Inflammatory macrophage treated with lipopolysaccharide for 1 hour (primary cell): ENCODE results near the gene MSL1.

ENCODE experiments used
- DNase-seq, 2 donors: peaks; one replicate each; pipeline ENCODE4 v3.0.0-alpha.2; 2020 to 2022

MSL1 gene, protein sequence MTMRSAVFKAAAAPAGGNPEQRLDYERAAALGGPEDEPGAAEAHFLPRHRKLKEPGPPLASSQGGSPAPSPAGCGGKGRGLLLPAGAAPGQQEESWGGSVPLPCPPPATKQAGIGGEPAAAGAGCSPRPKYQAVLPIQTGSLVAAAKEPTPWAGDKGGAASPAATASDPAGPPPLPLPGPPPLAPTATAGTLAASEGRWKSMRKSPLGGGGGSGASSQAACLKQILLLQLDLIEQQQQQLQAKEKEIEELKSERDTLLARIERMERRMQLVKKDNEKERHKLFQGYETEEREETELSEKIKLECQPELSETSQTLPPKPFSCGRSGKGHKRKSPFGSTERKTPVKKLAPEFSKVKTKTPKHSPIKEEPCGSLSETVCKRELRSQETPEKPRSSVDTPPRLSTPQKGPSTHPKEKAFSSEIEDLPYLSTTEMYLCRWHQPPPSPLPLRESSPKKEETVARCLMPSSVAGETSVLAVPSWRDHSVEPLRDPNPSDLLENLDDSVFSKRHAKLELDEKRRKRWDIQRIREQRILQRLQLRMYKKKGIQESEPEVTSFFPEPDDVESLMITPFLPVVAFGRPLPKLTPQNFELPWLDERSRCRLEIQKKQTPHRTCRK

GRCh38 chr17:40121181-40122135 is at the start of gene MSL1:
Gene MSL1, plus strand, starts transcription at chr17:40121971. Its CDS starts 642 bp downstream, at chr17:40122613.
- DNase-seq = peak; percentile 63 to 79

- no peak for DNase-seq
These were observed 49.6 kb upstream of the MSL1 start for GRCh38 chr17:40072040-40072734.

GRCh38 chr17:40072735-40073346 is 48.9 kb upstream of the MSL1 start:
- DNase-seq = no peak

DNA sequence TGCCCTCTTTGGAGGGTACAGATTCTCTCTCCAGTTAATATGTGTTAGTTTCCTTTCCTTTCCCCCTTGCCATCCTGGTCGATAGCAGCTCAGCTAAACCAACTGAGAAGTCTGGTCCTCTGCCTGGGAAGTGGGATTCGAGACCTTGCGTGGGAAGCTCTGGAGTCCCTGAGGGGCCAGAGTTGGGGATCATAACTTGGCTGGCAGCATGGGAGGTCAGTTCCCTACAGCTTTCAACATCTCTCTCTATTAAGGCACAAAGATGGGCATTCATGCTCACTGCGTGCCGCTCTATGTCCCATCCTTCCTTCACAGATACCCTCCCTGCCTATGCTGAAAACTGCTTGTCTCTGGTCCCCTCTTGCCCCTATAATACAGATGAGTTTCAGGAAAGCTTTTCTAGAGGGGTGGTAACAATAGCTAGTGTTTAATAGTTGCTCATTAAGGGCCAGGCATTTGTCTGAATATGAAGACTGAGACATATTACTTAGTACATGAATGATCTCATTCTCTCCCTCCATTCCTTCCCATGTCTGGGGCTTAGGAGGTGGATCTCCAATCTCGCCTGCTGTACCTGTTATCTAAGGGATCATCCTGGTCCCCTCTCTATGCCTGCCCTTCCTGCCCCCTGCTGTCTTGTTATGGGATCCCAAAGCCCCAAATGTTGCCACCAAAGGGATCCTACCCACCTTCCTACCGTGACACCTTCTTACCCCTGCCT is 48.2 kb upstream of the MSL1 start:
- DNase-seq = no peak

DNA sequence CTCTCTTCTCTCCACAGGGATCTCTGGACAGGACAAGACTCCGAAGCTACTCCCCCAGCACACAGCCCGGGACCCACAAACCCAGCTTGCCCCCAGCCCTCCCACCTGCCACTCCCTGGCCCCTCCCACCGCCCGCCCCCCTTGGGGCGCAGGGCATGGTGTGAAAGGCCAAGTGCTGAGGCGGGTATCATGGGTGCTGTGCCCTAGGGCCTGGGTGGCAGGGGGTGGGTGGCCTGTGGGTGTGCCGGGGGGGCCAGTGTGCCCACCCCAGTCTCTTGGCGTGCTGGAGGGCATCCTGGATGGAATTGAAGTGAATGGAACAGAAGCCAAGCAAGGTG is 47.6 kb upstream of the MSL1 start:
- no peak for DNase-seq

- no peak for DNase-seq
These were observed 46.9 kb upstream of the MSL1 start for GRCh38 chr17:40074871-40075200.

GRCh38 chr17:40075201-40075941 is 46.4 kb upstream of the MSL1 start:
- DNase-seq = peak; percentile 31 to 82

- DNase-seq = no peak
These were observed 45.8 kb upstream of the MSL1 start for GRCh38 chr17:40075942-40076498.

GRCh38 chr17:40076591-40076990 is 45.2 kb upstream of the MSL1 start:
- DNase-seq = no peak

GRCh38 chr17:40079545-40079944 is 42.2 kb upstream of the MSL1 start:
- DNase-seq = no peak

GRCh38 chr17:40084477-40084876 is 37.3 kb upstream of the MSL1 start:
- DNase-seq = no peak

DNA sequence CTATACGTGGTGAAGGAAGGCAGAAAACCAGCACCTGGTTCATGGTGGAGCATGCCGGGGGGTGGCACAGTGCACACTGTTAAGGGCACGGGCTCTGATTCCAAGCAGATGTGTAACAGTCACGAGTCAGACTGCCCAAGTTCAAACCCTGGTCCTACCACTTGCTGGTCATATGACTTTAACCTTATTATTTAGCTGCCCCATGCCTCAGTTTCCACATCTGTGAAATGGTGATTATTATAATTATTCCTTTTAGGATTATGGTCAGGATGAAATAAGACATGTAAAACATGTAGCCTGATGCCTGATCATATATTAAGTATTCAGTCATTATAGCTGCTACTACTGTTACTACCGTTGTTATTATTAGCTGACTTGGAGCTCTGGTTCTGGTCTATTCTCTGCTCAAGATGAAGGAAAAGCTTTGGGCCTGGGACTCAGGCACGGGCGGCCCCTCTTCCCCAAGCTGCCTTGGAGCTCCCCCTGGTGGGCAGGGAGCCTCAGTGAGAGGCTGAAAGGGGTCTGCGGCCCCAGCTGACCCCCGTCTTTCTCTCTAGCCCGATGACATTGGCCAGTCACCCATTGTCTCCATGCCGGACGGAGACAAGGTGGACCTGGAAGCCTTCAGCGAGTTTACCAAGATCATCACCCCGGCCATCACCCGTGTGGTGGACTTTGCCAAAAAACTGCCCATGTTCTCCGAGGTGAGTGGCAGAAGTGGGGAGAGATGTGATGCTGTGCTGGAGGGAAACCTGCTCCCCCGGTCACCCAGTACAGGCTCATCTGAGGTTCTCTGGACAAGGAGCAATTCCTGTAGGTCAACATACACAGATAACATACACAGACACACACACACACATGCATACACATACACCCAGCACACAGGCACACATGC is 35.4 kb upstream of the MSL1 start:
- DNase-seq = peak in 1 of 2 donors; percentile 48

DNA sequence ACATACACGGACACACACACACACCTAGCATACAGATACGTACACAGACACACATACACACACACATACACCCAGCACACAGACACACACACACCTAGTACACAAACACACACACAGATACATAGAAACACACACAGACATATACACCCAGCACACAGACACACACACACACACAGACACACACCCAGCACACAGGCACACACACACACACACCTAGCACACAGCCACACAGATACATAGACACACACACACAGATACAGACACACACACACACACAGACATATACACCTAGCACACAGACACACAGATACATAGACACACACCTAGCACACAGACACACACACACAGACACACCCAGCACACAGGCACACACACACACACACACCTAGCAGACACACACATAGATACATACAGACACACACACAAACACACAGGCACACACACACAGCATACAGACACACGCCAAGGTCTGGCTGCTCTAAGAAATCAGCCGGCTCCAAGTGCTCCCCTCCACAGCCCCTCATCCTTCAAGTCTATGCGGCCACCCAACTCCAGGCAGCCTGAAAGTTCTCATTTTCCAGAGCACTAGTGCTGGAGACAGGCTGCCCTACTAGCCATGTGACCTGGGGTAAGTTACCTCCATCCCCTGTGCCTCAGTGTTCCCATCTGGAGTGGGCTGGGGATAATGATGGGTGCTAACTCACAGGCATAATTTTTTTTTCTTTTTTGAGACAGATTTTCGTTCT is 34.5 kb upstream of the MSL1 start:
- DNase-seq = no peak

- no peak for DNase-seq
These were observed 33.7 kb upstream of the MSL1 start for GRCh38 chr17:40087903-40088718.

DNA sequence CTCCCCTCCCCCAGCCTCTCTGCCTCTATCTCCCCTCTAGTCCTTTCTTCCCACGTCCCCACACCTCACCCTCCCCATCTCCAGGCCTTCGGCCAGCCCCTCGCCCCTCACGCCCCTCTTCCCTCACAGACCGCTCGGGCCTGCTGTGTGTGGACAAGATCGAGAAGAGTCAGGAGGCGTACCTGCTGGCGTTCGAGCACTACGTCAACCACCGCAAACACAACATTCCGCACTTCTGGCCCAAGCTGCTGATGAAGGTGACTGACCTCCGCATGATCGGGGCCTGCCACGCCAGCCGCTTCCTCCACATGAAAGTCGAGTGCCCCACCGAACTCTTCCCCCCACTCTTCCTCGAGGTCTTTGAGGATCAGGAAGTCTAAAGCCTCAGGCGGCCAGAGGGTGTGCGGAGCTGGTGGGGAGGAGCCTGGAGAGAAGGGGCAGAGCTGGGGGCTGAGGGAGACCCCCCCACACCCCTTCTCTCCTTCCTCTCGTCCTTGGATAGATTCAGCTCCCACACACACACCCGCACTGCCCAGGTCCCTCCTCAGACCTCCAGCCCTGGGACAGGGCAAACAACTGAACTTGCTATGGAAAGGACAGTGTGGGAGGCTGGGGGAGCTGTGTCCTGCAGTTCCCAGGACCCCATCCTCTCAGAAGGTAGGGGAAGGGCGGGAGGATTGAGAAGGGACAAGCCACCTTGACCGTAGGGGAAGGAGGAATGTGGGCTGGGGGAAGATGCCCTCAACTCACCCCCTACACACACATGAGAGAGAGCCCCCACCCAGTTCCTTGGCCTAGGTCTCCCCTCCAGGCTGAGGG is 32.5 kb upstream of the MSL1 start:
- no peak for DNase-seq

GRCh38 chr17:40090237-40091119 is 31.3 kb upstream of the MSL1 start:
- DNase-seq = no peak
